ENCODE measurements around the gene TRIM28.

DNA sequence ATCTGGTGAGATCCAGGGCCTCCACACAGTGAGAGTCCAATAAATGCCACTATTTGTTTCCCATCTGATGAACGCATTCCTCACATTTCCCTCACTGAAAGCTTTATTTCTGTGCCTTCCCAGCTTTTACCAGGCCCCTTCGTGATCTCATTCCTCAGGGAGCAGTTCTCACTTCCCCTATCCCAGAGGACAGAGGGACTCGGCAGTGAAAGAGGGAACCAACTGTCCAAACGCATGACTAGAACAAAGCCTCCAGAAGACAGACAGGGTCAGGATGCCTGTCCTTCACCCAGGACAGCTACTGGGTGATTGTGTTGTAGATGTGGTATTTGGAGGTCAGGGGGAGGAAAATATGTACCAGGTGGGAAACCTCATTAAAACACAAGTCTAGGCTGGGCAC is 22.2 kb upstream of the TRIM28 start:
- TF ChIP-seq EZH2 (IDR thresholded peaks at IDR 0.05; ENCODE audit: borderline replicate concordance, low read depth, low read length, severe bottlenecking) = no peak
- TF ChIP-seq, protein P1, sequence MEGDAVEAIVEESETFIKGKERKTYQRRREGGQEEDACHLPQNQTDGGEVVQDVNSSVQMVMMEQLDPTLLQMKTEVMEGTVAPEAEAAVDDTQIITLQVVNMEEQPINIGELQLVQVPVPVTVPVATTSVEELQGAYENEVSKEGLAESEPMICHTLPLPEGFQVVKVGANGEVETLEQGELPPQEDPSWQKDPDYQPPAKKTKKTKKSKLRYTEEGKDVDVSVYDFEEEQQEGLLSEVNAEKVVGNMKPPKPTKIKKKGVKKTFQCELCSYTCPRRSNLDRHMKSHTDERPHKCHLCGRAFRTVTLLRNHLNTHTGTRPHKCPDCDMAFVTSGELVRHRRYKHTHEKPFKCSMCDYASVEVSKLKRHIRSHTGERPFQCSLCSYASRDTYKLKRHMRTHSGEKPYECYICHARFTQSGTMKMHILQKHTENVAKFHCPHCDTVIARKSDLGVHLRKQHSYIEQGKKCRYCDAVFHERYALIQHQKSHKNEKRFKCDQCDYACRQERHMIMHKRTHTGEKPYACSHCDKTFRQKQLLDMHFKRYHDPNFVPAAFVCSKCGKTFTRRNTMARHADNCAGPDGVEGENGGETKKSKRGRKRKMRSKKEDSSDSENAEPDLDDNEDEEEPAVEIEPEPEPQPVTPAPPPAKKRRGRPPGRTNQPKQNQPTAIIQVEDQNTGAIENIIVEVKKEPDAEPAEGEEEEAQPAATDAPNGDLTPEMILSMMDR (IDR thresholded peaks at IDR 0.05; ENCODE audit: borderline replicate concordance, extremely low read depth, low read length, poor library complexity, severe bottlenecking) = no peak
